RWPE1 (cell line): Measurements from ENCODE around the gene IFRD2.
A peak's percentile ranks its signal among the peaks of the same experiment; 100 is the strongest.

Experiments used
- CTCF ChIA-PET: fragments of 350-600 bp; sonication (Branson Sonifier 250); formaldehyde crosslinking; extraction: SDS; loops from one replicate; lab custom pipeline; 2021; lab: Yijun Ruan, JAX
- POLR2A ChIA-PET: fragments of 400-600 bp; formaldehyde crosslinking; extraction: SDS; loops from one replicate; lab custom pipeline; 2020; ENCODE audit warnings: antibody characterized with exemption; ENCODE audit not compliant: low non-redundant PET; lab: Yijun Ruan, JAX
- DNase-seq: peaks from one replicate; pipeline ENCODE4 v3.0.0; 2012; ENCODE audit warnings: low spot score
- H3K27ac ChIP-seq: fragments of 450-650 bp; 2 replicates; pipeline ENCODE4 v1.5.1; 2017
- TF ChIP-seq, protein P1 (sequence below): fragments of 450-650 bp; conservative IDR thresholded peaks from 2 replicates; pipeline ENCODE4 v1.5.1; 2017; ENCODE audit warnings: low read depth, mild to moderate bottlenecking

IFRD2 gene

DNA sequence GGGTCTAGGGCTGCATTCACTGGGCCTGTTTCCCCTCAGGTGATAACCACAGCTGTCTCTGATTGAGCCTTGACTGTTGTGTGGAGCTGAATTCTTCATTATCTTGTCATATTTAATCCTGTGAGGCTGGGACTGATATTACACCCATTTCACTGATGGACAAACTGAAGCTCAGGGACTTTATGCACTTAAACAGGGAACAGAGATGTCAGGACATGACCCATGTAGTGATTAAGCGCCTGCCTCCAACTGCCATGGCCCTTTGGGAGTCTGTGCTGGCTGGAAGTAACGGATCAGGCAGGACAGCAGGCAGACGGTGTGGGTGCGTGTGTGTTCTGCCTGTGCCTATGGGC is 48.7 kb downstream of the IFRD2 start:
- H3K27ac ChIP-seq = peak overlapping the region; percentile 100
- no peak for DNase-seq
- TF ChIP-seq, protein P1, sequence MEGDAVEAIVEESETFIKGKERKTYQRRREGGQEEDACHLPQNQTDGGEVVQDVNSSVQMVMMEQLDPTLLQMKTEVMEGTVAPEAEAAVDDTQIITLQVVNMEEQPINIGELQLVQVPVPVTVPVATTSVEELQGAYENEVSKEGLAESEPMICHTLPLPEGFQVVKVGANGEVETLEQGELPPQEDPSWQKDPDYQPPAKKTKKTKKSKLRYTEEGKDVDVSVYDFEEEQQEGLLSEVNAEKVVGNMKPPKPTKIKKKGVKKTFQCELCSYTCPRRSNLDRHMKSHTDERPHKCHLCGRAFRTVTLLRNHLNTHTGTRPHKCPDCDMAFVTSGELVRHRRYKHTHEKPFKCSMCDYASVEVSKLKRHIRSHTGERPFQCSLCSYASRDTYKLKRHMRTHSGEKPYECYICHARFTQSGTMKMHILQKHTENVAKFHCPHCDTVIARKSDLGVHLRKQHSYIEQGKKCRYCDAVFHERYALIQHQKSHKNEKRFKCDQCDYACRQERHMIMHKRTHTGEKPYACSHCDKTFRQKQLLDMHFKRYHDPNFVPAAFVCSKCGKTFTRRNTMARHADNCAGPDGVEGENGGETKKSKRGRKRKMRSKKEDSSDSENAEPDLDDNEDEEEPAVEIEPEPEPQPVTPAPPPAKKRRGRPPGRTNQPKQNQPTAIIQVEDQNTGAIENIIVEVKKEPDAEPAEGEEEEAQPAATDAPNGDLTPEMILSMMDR = no peak
- ChIA-PET POLR2A (no interaction called here), CTCF (interaction anchor here (0.6 to 1.1 kb wide), 2 partner anchors 17 to 28 kb away, joined by 4 to 5 read pairs; no protein-coding TSS in a partner anchor)

DNA sequence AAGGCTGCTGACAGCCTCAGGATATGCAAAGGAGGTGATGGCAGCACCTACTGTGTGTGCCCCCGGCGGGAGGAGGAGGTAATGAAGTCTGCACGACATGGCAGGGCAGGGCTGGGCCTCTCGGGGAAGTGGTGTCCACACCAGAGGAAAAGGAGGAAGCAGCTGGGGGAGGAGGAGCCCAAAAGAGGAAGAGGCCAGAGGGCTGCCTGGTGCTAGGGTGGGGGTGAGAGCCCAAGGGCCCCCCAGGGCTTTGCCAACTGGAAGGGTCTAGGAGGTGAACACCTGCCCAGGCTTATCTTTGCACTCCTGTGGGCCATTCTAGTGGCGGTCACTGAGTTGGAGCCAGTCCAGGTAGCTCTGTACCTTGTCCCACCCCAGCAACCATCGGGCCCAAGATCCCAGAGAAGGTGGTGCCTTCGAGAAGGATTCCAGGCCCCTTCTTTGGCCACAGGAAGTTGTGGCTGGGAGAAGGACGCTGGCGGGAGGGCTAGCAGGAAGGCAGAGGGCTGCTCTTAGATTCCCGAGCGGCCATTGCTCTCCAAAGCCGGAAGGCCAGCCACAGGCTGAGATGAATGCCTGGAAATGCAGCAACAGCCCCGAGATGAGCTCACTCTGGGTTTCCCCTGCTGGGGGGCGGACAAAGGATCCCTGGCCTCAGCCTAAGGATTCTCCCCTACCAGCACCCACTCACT is 49.2 kb downstream of the IFRD2 start:
- TF ChIP-seq, protein P1 = no peak
- H3K27ac ChIP-seq = peak overlapping the region; percentile 100
- no peak for DNase-seq
- CTCF ChIA-PET = interaction anchor here (0.6 to 1.1 kb wide), 3 partner anchors 16 to 122 kb away, joined by 3 to 5 read pairs (median 4); no protein-coding TSS in a partner anchor
- POLR2A ChIA-PET = no interaction called here

DNA sequence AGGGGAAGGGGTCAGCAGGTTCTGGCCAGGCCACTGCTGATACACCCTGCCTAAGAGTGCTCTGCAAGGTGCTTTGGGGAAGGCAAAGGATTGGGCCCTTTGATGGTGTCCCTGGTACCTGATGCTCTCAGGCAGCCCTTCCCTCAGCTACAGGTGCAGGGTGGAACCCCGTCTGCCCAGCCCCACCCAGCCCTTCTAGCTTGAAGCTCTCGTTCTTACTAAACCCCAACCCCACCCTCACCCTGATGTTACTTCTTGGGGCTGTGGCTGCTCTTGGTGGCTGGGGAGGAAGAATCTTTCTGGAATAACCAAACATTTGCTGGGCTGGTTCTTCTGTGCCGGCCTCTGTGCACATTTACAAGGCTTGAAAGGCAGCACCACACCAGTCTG is 49.9 kb downstream of the IFRD2 start:
- ChIA-PET POLR2A (no interaction called here), CTCF (interaction anchor here (0.5 to 0.8 kb wide), 3 partner anchors 16 to 121 kb away, joined by 3 to 5 read pairs (median 3); no protein-coding TSS in a partner anchor)
- no peak for DNase-seq
- TF ChIP-seq, protein P1 = no peak
- peak overlapping the region; percentile 100 for H3K27ac ChIP-seq

DNA sequence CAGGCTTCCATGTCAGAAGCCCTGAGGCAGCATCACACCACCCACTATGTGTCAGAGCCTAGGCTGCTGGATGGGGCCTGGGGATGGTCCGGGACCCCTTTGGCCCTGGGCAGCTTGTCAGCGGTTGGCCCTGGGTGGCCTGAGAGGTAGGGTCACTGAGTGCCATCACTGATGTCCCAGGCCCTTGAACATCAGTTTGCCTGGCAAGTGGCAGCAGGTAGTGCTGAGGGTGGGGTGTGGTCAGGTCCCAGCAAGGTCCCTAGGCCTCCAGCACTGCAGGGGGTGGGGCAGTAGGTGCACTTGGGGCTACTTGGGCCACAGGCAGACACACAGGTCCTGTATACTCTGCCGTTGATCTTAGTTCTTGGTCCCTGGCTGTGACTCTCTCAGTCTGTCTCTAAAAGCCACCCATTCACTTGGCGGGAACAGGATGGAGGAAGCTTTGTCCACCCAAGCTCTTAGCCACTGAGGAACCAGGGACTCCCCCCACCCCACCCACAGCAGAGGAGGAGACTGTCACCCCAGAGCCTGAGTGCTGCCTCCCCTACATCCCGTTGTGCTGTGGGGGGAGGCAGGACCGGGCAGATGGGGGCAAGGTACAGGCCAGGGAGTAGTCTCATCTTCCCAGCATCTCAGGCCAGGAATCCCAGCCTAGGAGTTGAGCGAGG is 50.4 kb downstream of the IFRD2 start:
- POLR2A ChIA-PET = no interaction called here
- peak overlapping the region; percentile 100 for H3K27ac ChIP-seq
- no peak for DNase-seq
- CTCF ChIA-PET = interaction anchor here (0.5 to 0.9 kb wide), 2 partner anchors 15 to 47 kb away, joined by 3 to 4 read pairs; no protein-coding TSS in a partner anchor
- TF ChIP-seq, protein P1 = no peak

DNA sequence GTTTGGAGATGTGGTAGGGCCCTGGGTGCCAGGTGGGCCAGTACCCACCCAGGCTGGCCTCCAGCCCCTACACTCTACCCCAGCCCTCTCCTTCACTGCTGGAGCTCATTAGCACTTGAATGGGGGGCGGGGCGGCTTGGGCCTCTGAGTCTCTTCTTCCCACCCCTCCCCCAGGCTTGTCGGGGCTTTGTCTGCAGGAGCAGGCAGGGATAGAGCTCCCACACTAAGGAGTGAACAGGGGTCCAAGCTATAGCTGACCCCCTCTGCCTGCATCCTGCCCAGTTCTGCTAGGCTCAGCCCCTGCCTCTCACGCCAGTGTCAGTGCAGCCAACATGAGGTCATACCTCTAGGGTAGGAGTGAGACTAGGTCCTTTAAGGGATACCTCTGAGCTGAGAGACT is 51.1 kb downstream of the IFRD2 start:
- no peak for DNase-seq
- ChIA-PET CTCF (interaction anchor here (0.9 kb wide), 1 partner anchor 47 kb away, joined by 4 read pairs; no protein-coding TSS in a partner anchor), POLR2A (no interaction called here)
- H3K27ac ChIP-seq = peak overlapping the region; percentile 100
- TF ChIP-seq, protein P1 = no peak

DNA sequence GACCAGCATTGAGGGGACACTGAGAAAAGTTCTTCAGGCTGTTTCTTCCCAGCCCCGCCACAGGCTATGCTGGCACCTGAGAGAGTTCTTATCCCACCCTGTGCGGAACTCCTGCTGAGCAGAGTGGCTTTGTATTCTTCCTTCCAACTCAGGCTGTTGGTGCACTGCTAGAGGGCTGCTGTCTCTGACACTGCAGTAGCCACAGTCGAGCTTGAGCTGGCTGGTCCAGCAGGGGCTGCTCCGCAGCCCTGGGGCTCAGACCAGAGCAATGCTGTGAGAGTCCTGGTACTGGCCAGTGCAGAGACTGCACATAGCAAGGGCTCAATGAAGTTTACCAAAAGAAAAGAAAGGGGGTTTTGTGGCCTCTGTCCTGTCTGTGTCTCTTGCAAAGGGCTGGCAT is 52.6 kb downstream of the IFRD2 start:
- ChIA-PET POLR2A (no interaction called here), CTCF (no interaction called here)
- peak overlapping the region; percentile 100 for H3K27ac ChIP-seq
- TF ChIP-seq, protein P1 = no peak
- DNase-seq = no peak
